ENCODE data around the gene CHST6.

DNA sequence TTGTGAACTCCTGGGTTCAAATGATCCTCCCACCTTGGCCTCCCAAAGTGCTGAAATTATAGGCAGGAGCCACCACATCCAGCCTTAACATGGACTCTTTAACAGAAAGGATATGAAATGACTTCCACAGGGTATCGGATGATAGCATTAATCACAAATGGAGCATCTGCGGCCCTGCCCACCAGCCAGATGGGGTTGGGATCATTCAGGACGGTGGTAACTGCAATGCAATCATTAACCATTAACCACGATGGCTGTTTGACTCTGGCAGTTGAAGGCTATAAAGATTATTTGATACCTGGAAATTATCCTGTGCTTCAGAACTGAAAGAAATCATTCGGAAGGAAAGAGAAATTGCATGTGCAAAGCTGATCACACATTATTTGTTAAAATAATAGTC lies 46.0 kb upstream of the CHST6 start:
- TF ChIP-seq, protein P1, sequence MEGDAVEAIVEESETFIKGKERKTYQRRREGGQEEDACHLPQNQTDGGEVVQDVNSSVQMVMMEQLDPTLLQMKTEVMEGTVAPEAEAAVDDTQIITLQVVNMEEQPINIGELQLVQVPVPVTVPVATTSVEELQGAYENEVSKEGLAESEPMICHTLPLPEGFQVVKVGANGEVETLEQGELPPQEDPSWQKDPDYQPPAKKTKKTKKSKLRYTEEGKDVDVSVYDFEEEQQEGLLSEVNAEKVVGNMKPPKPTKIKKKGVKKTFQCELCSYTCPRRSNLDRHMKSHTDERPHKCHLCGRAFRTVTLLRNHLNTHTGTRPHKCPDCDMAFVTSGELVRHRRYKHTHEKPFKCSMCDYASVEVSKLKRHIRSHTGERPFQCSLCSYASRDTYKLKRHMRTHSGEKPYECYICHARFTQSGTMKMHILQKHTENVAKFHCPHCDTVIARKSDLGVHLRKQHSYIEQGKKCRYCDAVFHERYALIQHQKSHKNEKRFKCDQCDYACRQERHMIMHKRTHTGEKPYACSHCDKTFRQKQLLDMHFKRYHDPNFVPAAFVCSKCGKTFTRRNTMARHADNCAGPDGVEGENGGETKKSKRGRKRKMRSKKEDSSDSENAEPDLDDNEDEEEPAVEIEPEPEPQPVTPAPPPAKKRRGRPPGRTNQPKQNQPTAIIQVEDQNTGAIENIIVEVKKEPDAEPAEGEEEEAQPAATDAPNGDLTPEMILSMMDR (conservative IDR thresholded peaks at IDR 0.05; ENCODE audit: low read depth, low read length), result no peak
- TF ChIP-seq EZH2phosphoT487 (IDR thresholded peaks at IDR 0.05; ENCODE audit: borderline replicate concordance, low read length), result no peak
